ENCODE results near the gene SLC38A1.

SLC38A1 gene

GRCh38 chr12:46218322-46219095 lies 50.3 kb downstream of the SLC38A1 start:
- DNase-seq (ENCODE audit: low read depth): no peak
- no peak overlapping the region for H3K4me3 ChIP-seq (ENCODE audit: control insufficient read depth, low read depth, low read length)
- no peak for TF ChIP-seq CTCF (IDR thresholded peaks at IDR 0.05; ENCODE audit: control insufficient read depth, insufficient read depth, low read depth, low read length, missing control alignments)

GRCh38 chr12:46217541-46218321 lies 51.1 kb downstream of the SLC38A1 start:
- H3K4me3 ChIP-seq (ENCODE audit: control insufficient read depth, low read depth, low read length): no peak overlapping the region
- TF ChIP-seq CTCF (IDR thresholded peaks at IDR 0.05; ENCODE audit: control insufficient read depth, insufficient read depth, low read depth, low read length, missing control alignments): no peak
- DNase-seq (ENCODE audit: low read depth): no peak

- H3K4me3 ChIP-seq (ENCODE audit: control insufficient read depth, low read depth, low read length): no peak overlapping the region
- no peak for TF ChIP-seq CTCF (IDR thresholded peaks at IDR 0.05; ENCODE audit: control insufficient read depth, insufficient read depth, low read depth, low read length, missing control alignments)
- no peak for DNase-seq (ENCODE audit: low read depth)
Observed at GRCh38 chr12:46214668-46215436, 54.0 kb downstream of the SLC38A1 start.

DNA sequence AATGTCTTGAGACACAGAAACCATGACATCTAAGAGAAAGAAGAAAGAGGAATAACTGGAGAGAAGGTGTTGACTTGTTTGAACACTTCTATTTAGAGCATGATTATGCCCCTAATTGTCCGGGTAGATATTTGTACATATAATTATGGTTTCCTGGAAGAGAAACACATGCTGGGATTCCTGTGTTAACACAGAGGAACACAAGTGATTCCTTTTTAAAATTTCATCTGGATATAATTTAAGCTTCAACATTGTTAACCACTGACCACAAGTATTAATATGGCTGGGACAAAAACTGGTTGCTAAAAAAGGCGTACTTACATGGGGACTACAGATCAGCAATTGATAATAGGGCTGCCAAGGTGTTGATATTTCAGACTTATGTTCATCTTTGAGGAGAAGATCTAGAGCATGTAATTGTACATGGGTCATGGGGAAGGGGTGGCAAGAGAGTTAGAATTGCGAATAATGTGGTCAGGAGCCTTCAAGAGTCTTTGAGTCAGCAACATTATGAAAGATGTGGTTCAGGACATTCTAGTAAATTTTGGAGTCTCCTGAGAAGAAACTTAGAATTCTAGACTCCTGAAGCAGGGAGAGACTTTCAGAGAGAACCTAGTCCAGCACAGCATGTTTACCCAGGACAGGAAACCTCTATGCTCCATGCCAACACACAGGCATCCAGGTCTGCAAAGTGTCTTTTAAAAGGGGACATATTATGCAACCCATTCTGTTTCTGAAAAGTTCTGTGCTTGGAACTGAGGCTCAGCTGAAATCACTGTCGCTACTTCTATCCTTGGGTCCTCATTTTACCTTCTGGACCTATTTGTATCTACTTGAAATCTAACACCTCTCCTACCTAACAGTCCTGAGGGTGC lies 56.5 kb downstream of the SLC38A1 start:
- no peak overlapping the region for H3K4me3 ChIP-seq (ENCODE audit: control insufficient read depth, low read depth, low read length)
- TF ChIP-seq CTCF (IDR thresholded peaks at IDR 0.05; ENCODE audit: control insufficient read depth, insufficient read depth, low read depth, low read length, missing control alignments): no peak
- peak; percentile 8 for DNase-seq (ENCODE audit: low read depth)

GRCh38 chr12:46210873-46211439 lies 57.9 kb downstream of the SLC38A1 start:
- H3K4me3 ChIP-seq (ENCODE audit: control insufficient read depth, low read depth, low read length): no peak overlapping the region
- no peak for DNase-seq (ENCODE audit: low read depth)
- no peak for TF ChIP-seq CTCF (IDR thresholded peaks at IDR 0.05; ENCODE audit: control insufficient read depth, insufficient read depth, low read depth, low read length, missing control alignments)
